IMR-90 (cell line): Measurements from ENCODE around the gene INIP. TPM values are rescaled to one million over a fixed set of nuclear protein-coding genes. Genes with fewer than 3 reads are reported as not detected.

ENCODE experiments used
- ATAC-seq: fragments of 200-7000 bp; cut with Tn5 transposase; 2 replicates; pipeline ENCODE4 v1.9.1; 2020; ENCODE audit warnings: low read depth, mild to moderate bottlenecking, moderate library complexity
- BruUV-seq: library from RNA; stranded (reverse); fragments of 400-500 nt; replicated peaks from 2 replicates; lab custom pipeline; 2021; lab: Mats Ljungman, UMichigan
- CTCF ChIA-PET: fragments of 300-600 bp; formaldehyde crosslinking; extraction: SDS; loops from one replicate; lab custom pipeline; 2021; ENCODE audit warnings: antibody characterized with exemption; lab: Yijun Ruan, JAX
- POLR2A ChIA-PET: fragments of 300-600 bp; sonication (Branson Sonifier 250); formaldehyde crosslinking; loops from one replicate; lab custom pipeline; 2022; ENCODE audit warnings: antibody characterized with exemption; ENCODE audit not compliant: unreplicated experiment; lab: Charles Lee
- DNase-seq: peaks from one replicate; pipeline ENCODE4 v3.0.0; 2013
- H2AFZ ChIP-seq: replicated peaks from 2 replicates; pipeline ENCODE3; 2013; ENCODE audit warnings: low read length, mild to moderate bottlenecking; ENCODE audit not compliant: poor library complexity
- H2AK5ac ChIP-seq: 2 replicates; pipeline ENCODE4 v1.6.1; 2013; ENCODE audit warnings: low read depth, low read length, inconsistent platforms
- H2AK9ac ChIP-seq: replicated peaks from 2 replicates; pipeline ENCODE3; 2013; ENCODE audit warnings: mild to moderate bottlenecking, low read depth, low read length, moderate library complexity; ENCODE audit not compliant: poor library complexity
- H2BK120ac ChIP-seq: 2 replicates; pipeline ENCODE4 v1.6.1; 2013; ENCODE audit warnings: low read depth, low read length, inconsistent platforms
- H2BK15ac ChIP-seq: 3 replicates; pipeline ENCODE4 v1.6.1; 2013; ENCODE audit warnings: low read depth, low read length, inconsistent platforms
- H2BK20ac ChIP-seq: 2 replicates; pipeline ENCODE4 v1.6.1; 2013; ENCODE audit warnings: low read depth, mild to moderate bottlenecking, inconsistent platforms, low read length, moderate library complexity
- H2BK5ac ChIP-seq: 2 replicates; pipeline ENCODE4 v1.6.1; 2013; ENCODE audit warnings: mild to moderate bottlenecking, low read depth, low read length, inconsistent platforms; ENCODE audit not compliant: poor library complexity, severe bottlenecking
- H3K14ac ChIP-seq: replicated peaks from 2 replicates; pipeline ENCODE4 v1.6.1; 2013; ENCODE audit warnings: low read depth, low read length, inconsistent platforms
- H3K18ac ChIP-seq: 2 replicates; pipeline ENCODE4 v1.6.1; 2013; ENCODE audit warnings: low read depth, low read length, control low read depth
- H3K23ac ChIP-seq: 2 replicates; pipeline ENCODE4 v1.6.1; 2013; ENCODE audit warnings: low read depth, low read length, inconsistent platforms
- H3K27ac ChIP-seq: 2 replicates; pipeline ENCODE4 v1.5.1; 2013; ENCODE audit warnings: mild to moderate bottlenecking, control low read depth, low read length; ENCODE audit not compliant: insufficient read depth
- H3K27me3 ChIP-seq: 2 replicates; pipeline ENCODE4 v1.6.1; 2013; ENCODE audit warnings: low read length; ENCODE audit not compliant: control insufficient read depth, insufficient read depth
- H3K36me3 ChIP-seq: 2 replicates; pipeline ENCODE4 v1.6.1; 2013; ENCODE audit warnings: low read length, mixed read lengths; ENCODE audit not compliant: control insufficient read depth, insufficient read depth
- H3K4ac ChIP-seq: 2 replicates; pipeline ENCODE4 v1.6.1; 2013; ENCODE audit warnings: low read depth, low read length, inconsistent platforms
- H3K4me1 ChIP-seq: 2 replicates; pipeline ENCODE4 v1.6.1; 2013; ENCODE audit warnings: low read length, mixed read lengths; ENCODE audit not compliant: control insufficient read depth, insufficient read depth
- H3K4me2 ChIP-seq: 2 replicates; pipeline ENCODE4 v1.6.1; 2013; ENCODE audit warnings: low read depth, mild to moderate bottlenecking, control low read depth, low read length, moderate library complexity
- H3K4me3 ChIP-seq: 2 replicates; pipeline ENCODE4 v1.5.1; 2013; ENCODE audit warnings: low read depth, mild to moderate bottlenecking, control low read depth, low read length, moderate library complexity; ENCODE audit not compliant: insufficient read depth
- H3K56ac ChIP-seq: 2 replicates; pipeline ENCODE4 v1.6.1; 2013; ENCODE audit warnings: low read length, inconsistent platforms; ENCODE audit not compliant: insufficient read depth; ENCODE audit errors: extremely low read depth
- H3K79me1 ChIP-seq, 2 experiments: 2 replicates each; pipeline ENCODE4 v1.6.1; 2013; ENCODE audit warnings: low read length in 2 of 2, inconsistent platforms in 1 of 2, low read depth in 1 of 2
- H3K9ac ChIP-seq: 2 replicates; pipeline ENCODE4 v1.6.1; 2013; ENCODE audit warnings: low read depth, low read length, control low read depth
- H3K9me1 ChIP-seq: 2 replicates; pipeline ENCODE4 v1.6.1; 2013; ENCODE audit warnings: low read length, inconsistent platforms; ENCODE audit not compliant: insufficient read depth
- H3K9me3 ChIP-seq: 2 replicates; pipeline ENCODE4 v1.6.1; 2013; ENCODE audit warnings: low read length; ENCODE audit not compliant: control insufficient read depth, insufficient read depth
- H4K20me1 ChIP-seq: 2 replicates; pipeline ENCODE4 v1.6.1; 2013; ENCODE audit warnings: low read length, inconsistent platforms; ENCODE audit not compliant: insufficient read depth
- H4K5ac ChIP-seq: 2 replicates; pipeline ENCODE4 v1.6.1; 2013; ENCODE audit warnings: mild to moderate bottlenecking, low read depth, low read length, control low read depth
- H4K8ac ChIP-seq, 2 experiments: 2 replicates each; pipeline ENCODE4 v1.6.1; 2013; ENCODE audit warnings: low read depth in 2 of 2, low read length in 2 of 2, control low read depth in 1 of 2, inconsistent platforms in 1 of 2
- H4K91ac ChIP-seq: 2 replicates; pipeline ENCODE4 v1.6.1; 2013; ENCODE audit warnings: low read depth, low read length, inconsistent platforms; ENCODE audit not compliant: insufficient read depth
- FOS ChIP-seq: fragments of 150-350 bp; IDR thresholded peaks from 2 replicates; pipeline ENCODE4 v1.6.1; 2016; ENCODE audit warnings: low read depth, low read length
- USF2 ChIP-seq: fragments of 150-350 bp; IDR thresholded peaks from 2 replicates; pipeline ENCODE4 v1.6.1; 2017; ENCODE audit warnings: mild to moderate bottlenecking, antibody characterized with exemption, low read length, low read depth
- WGBS, 2 experiments: methylation state at CpG; one replicate each; pipeline versions ENCODE4 v1.1.5 to v1.1.7; 2013; ENCODE audit warnings: missing lambda C conversion rate in 2 of 2; ENCODE audit not compliant: insufficient read length in 1 of 2; ENCODE audit errors: extremely low coverage in 2 of 2; 5-methylcytosine and 5-hydroxymethylcytosine counted together
- dilution Hi-C: fragments of 300-500 bp; cut with HindIII; formaldehyde crosslinking; loops from one replicate; pipeline ENCODE4 v1.14.3; 2018; ENCODE audit warnings: low sequenced_read_pairs; ENCODE audit not compliant: unreplicated experiment
- in situ Hi-C: fragments of 300-500 bp; cut with MboI; formaldehyde crosslinking; loops from 3 replicates; pipeline ENCODE4 v1.14.3; 2019; ENCODE audit warnings: low sequenced_read_pairs, inconsistent platforms, mixed read lengths
- intact Hi-C: fragments of 100-400 bp; cut with micrococcal nuclease; formaldehyde crosslinking; loops from 2 replicates; pipeline ENCODE4 v1.10.0; 2022
- polyA plus RNA-seq, 3 experiments: library from polyadenylated mRNA; depleted of rRNA; stranded (reverse); fragments of >200 nt; gene quantifications; 2 replicates each; pipeline ENCODE4 v1.2.3, GENCODE V29; 2012; ENCODE audit warnings: low replicate concordance in 1 of 3
- total RNA-seq: library from RNA; depleted of rRNA; stranded (reverse); fragments of >200 nt; gene quantifications from 2 replicates; pipeline ENCODE4 v1.2.3, GENCODE V29; 2012

The INIP gene
- total and polyA plus RNA-seq, 2 of the 4 experiments (the other 2 are of a cell fraction), result 11.1 to 15.4 TPM

- dilution Hi-C loops, result no loop called here
Observed at GRCh38 chr9:112755675-112756074, 37.8 kb upstream of the INIP start.

More at GRCh38 chr9:112755675-112756074, 37.8 kb upstream of the INIP start:
- DNase-seq (peak; percentile 60), ATAC-seq (peak; percentile 6; the same call in 1 of the 2 replicates)
- Histone ChIP-seq H2BK20ac (peak overlapping the region; percentile 48; the same call in 1 of the 2 replicates), H3K36me3 (no peaks in the 10 kb centered on the region), H2AK9ac (no peak overlapping the region), H3K27me3 (no peaks in the 10 kb centered on the region), H3K79me1 (peaks cover 29 to 80% of the 10 kb centered on the region in 2 experiments), H3K27ac (no peak overlapping the region), H3K14ac (no peak overlapping the region), H4K91ac (no peak overlapping the region), H2BK5ac (no peak overlapping the region), H3K9ac (no peak overlapping the region), H2BK15ac (no peak overlapping the region), H4K8ac (0 out of 4 replicates have a peak overlapping the region, but pooled peaks of 1 of the 2 experiments have one; percentile 22), H3K9me1 (peaks cover 24% of the 10 kb centered on the region), H4K5ac (no peak overlapping the region), H2AFZ (no peak overlapping the region), H2AK5ac (peak overlapping the region; percentile 62; the same call in 1 of the 2 replicates), H3K56ac (no peak overlapping the region), H3K4me3 (no peak overlapping the region), H3K9me3 (no peaks in the 10 kb centered on the region), H2BK120ac (peak overlapping the region; percentile 87), H3K23ac (no peak overlapping the region), H3K4ac (peak overlapping the region; percentile 11; the same call in 1 of the 2 replicates), H3K4me1 (peaks cover 21% of the 10 kb centered on the region), H4K20me1 (peaks cover 35% of the 10 kb centered on the region; the same call in 1 of the 2 replicates), H3K4me2 (no peak overlapping the region), H3K18ac (no peak overlapping the region)
- CTCF ChIA-PET, result no interaction called here
- POLR2A ChIA-PET, result no interaction called here
- 40% methylated on average over 1 of the region's 4 CpGs; no CpG with 5 or more reads in 1 of the 2 experiments for WGBS, 2 experiments
- BruUV-seq, result no TSS peak
- TF ChIP-seq USF2 (peak; percentile 35; the same call in 1 of the 2 replicates), FOS (no peak)
- in situ Hi-C loops (no loop called here), intact Hi-C loops (no loop called here)
